Central memory CD8-positive, alpha-beta T cell (primary cell): ENCODE data around the gene KRT37.

ENCODE experiments used
- ATAC-seq: fragments of 150-1000 bp; cut with Tn5 transposase; replicated peaks from 2 replicates; pipeline ENCODE4 v1.10.0; 2022; ENCODE audit warnings: mild to moderate bottlenecking, moderate FRiP score, moderate number of reproducible peaks; ENCODE audit not compliant: poor library complexity, severe bottlenecking; ENCODE audit errors: extremely low read depth
- DNase-seq, 2 donors: peaks; one replicate each; pipeline ENCODE4 v3.0.0; 2021; ENCODE audit warnings: low spot score in 2 of 2
- H3K27ac Mint-ChIP-seq: one replicate; pipeline ENCODE4 v1.8.0; 2022; ENCODE audit warnings: low read depth, mild to moderate bottlenecking, moderate library complexity, mixed read lengths
- H3K27me3 Mint-ChIP-seq: one replicate; pipeline ENCODE4 v1.8.0; 2022; ENCODE audit warnings: mixed read lengths
- H3K36me3 Mint-ChIP-seq: one replicate; pipeline ENCODE4 v1.8.0; 2022; ENCODE audit warnings: mild to moderate bottlenecking, moderate library complexity, mixed read lengths; ENCODE audit not compliant: insufficient read depth
- H3K4me1 Mint-ChIP-seq: one replicate; pipeline ENCODE4 v1.8.0; 2022; ENCODE audit warnings: mixed read lengths
- H3K4me3 Mint-ChIP-seq: one replicate; pipeline ENCODE4 v1.8.0; 2022; ENCODE audit warnings: mild to moderate bottlenecking, moderate library complexity, mixed read lengths
- H3K9me3 Mint-ChIP-seq: one replicate; pipeline ENCODE4 v1.8.0; 2022; ENCODE audit warnings: mixed read lengths

The KRT37 gene

DNA sequence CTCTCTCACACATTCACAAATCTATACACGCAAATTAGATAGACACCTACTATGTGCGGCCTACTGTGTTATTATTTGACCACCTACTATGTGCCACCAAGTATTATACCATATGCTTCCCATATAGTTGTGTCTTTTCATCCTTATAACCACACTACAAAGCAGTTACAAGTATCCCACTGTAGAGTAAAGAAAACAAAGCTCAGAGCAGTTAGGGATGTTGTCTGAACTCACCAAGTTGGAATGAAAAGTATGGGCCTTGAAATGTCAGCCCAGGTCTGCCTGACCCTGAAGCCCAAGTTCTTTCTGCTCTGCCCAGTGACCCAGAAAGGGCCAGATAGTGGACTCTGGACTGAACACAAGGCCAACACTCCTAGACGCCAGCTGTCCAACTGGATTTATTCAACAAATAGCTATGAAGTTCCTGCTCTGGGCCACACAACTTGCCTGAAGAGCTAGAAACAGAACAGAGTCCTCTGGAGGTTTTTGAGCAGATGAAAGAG, 8.5 kb downstream of the KRT37 start:
- peaks cover 9% of the 10 kb centered on the region for H3K27me3 Mint-ChIP-seq
- no peaks in the 10 kb centered on the region for H3K9me3 Mint-ChIP-seq
- DNase-seq (no peak), ATAC-seq (no peak)
- H3K36me3 Mint-ChIP-seq = no peaks in the 10 kb centered on the region
- H3K27ac Mint-ChIP-seq = no peak overlapping the region
- H3K4me1 Mint-ChIP-seq = peaks cover 22% of the 10 kb centered on the region
- no peak overlapping the region for H3K4me3 Mint-ChIP-seq

DNA sequence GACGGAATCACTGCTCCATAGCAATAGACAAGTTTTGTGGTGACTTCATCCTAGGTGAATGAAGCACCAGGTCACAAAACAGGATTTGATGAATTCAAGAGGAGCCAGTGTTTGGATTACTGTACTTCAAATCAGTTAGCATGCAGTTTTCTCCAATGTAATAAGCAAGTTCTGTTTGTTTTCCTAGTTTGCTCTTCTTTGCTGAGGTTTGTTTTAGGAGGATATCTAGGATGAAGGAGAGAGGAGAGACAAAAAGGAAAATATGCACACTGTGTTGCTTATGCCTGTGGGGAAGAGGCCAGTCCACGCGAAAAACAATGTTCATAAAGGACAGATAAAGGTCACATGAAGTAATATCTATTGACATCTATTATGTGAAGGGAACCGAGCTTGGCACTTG, 9.0 kb downstream of the KRT37 start:
- ATAC-seq = no peak
- DNase-seq = no peak
- Mint-ChIP-seq H3K4me3 (no peak overlapping the region), H3K27ac (no peak overlapping the region), H3K27me3 (peaks cover 4% of the 10 kb centered on the region), H3K9me3 (no peaks in the 10 kb centered on the region), H3K4me1 (peaks cover 17% of the 10 kb centered on the region), H3K36me3 (no peaks in the 10 kb centered on the region)

DNA sequence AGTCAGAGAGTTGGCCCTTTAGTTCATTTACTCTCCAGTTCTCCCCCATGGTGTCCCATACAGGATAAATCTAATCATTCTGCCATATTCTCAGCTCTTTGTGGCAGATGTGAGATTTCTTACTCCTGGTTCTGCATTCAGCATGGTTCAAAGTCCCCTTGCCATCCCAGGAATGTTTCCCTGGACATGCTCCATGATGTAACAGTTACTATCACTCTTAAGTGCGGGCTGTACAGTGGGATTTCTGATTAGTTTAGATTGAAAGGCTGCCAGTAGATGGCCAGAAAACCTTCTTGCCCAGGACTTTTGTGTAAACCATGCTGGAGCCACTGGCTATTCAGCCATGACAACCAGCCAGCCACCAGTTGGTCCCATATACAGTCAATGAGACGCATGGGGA, 10.4 kb downstream of the KRT37 start:
- Mint-ChIP-seq H3K36me3 (no peaks in the 10 kb centered on the region), H3K9me3 (no peaks in the 10 kb centered on the region), H3K27me3 (no peaks in the 10 kb centered on the region), H3K4me3 (no peak overlapping the region), H3K27ac (no peak overlapping the region), H3K4me1 (peaks cover 12% of the 10 kb centered on the region)
- ATAC-seq = no peak
- DNase-seq = no peak

DNA sequence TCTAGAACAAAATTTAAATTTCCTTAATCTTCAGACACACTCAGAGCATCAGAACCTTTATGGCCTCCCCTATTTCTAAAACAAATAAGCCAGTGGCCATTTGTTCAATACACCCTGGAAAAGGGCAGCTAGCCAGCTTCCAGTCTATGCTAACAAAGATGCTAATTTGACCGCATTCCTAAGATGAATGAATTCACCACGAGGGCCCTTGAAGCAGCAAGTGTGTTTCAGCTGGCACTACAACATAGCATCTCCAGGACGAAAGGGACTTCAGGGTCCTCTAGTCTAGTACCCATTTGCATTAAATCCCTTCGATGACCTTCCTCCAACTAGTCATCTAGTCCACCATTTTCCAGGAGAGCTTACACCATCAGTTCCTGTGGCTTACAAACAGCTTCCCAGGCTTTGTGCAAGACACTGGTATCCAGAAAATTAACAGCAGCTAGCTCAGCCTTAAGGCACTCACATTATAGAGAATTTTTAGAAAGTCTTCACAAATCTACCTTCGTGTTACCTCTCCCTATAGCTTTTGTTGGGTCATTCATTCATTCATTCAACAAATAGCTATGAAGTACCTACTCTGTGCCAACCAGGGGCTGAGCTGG, 10.9 kb downstream of the KRT37 start:
- Mint-ChIP-seq H3K9me3 (no peaks in the 10 kb centered on the region), H3K4me1 (peaks cover 17% of the 10 kb centered on the region), H3K36me3 (no peaks in the 10 kb centered on the region), H3K27ac (no peak overlapping the region), H3K27me3 (peaks cover 3% of the 10 kb centered on the region), H3K4me3 (no peak overlapping the region)
- ATAC-seq (no peak), DNase-seq (no peak)

DNA sequence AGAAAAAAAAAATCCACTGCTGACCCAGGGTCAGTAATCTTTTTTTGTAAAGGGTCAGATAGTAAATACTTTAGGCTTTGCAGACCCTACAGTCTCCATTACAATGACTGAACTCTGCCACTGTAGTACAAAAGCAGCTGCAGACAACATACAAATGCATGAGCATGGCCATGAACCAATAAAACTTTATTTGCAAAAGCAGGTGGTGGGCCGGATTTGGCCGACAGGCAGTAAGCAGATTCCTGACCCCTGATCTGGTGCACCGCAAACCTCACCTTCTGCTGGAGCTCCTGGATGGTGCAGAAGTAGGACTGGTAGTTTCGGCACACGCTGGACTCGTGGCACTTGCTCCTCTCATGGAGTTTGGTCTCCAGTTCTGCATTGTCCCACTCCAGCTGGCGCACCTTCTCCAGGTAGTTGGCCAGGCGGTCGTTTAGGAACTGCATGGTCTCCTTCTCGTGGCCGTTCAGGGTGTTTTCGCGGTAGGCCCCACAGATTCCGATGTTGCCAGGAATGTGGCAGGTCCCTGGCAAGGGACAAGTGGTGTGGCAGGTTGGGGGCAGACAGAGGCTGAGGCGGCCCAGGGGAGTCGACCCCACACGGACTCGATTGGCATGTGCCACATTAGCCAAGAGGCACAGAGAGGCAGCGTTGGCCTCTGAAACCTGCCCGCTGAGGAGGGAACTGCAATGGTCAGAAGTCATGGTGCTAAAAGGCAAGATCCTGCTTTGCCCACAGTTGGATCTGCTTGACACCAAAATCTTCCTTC, 13.1 kb downstream of the KRT37 start:
- H3K4me1 Mint-ChIP-seq = peaks cover 12% of the 10 kb centered on the region
- ATAC-seq = no peak
- H3K36me3 Mint-ChIP-seq = no peaks in the 10 kb centered on the region
- H3K27me3 Mint-ChIP-seq = peaks cover 7% of the 10 kb centered on the region
- no peak for DNase-seq
- no peak overlapping the region for H3K27ac Mint-ChIP-seq
- no peak overlapping the region for H3K4me3 Mint-ChIP-seq
- H3K9me3 Mint-ChIP-seq = no peaks in the 10 kb centered on the region

DNA sequence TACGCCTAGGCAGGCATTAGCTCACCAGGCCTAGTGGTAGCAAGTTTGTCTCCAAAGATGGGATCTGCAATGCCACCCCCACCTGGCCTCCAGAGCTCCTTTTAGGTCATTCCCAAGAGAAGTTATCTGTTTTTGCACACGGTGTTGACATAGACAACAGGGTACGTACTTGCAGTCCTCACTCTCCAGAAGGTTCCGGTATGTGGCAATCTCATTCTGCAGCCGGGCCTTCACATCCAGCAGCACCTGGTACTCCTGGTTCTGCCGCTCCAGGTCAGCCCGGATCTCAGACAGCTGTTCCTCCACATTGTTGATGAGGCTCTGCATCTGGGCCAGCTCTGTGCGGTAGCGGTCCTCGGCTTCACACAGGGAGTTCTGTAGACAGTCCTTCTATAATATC, 17.2 kb downstream of the KRT37 start:
- Mint-ChIP-seq H3K9me3 (no peaks in the 10 kb centered on the region), H3K4me1 (peaks cover 36% of the 10 kb centered on the region), H3K36me3 (no peaks in the 10 kb centered on the region), H3K27me3 (peaks cover 7% of the 10 kb centered on the region), H3K4me3 (no peak overlapping the region), H3K27ac (no peak overlapping the region)
- DNase-seq (no peak), ATAC-seq (no peak)

DNA sequence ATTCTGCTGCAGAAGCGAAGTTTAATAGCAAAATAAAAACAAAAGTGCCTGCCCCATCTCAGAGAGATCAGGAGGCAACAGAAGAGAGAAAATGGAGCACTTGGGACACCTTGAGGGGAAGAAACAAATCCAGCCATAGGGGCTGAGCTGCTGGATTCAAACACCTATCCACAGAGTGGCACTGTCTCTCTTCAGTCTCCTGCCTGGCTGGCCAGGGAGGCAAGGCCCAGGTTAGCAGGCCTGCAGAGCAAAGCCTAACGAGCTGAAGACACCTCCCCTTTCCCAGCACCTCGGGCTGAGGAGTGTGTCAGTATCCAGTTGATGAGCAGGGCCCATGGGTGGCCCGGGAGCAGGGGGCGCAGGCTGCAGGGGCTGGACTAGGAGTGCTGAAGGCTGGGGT, 18.2 kb downstream of the KRT37 start:
- no peak for ATAC-seq
- H3K9me3 Mint-ChIP-seq = no peaks in the 10 kb centered on the region
- H3K27me3 Mint-ChIP-seq = peaks cover 7% of the 10 kb centered on the region
- peaks cover 36% of the 10 kb centered on the region for H3K4me1 Mint-ChIP-seq
- H3K4me3 Mint-ChIP-seq = no peak overlapping the region
- H3K27ac Mint-ChIP-seq = no peak overlapping the region
- DNase-seq = no peak
- H3K36me3 Mint-ChIP-seq = no peaks in the 10 kb centered on the region

DNA sequence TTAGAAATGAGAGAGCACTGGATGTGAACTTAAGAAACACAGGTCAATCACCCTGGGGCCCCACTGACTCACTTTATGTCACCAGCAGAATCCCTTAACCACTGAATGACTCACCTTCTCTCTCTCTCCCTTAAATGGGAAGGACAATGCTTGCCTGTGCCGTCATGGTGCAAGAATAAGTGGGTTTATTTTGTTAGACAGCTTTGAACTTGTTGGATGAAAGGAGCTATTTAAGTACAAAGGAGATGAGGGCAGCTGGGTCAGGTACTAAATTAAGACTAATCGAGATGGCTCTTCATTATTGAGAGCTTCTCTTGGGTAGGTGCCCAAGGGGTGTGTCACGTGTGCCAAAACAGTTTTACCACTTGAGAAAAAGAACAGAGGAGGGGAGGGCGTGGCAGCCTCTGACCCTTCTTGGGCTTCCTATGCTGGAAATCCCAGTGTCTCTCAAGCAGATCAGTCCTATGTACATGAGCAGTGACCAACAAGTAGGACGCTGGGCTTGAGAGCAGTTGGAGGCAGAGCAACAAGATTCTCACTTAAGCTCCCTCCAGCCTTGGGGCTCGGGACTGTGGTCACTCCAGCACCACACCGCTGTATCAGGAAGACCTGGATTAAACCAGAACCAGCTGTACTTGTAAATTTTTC, 20.2 kb downstream of the KRT37 start:
- Mint-ChIP-seq H3K4me3 (no peak overlapping the region), H3K4me1 (peaks cover 38% of the 10 kb centered on the region), H3K9me3 (no peaks in the 10 kb centered on the region), H3K27me3 (peaks cover 7% of the 10 kb centered on the region), H3K27ac (peak overlapping the region; percentile 8), H3K36me3 (no peaks in the 10 kb centered on the region)
- ATAC-seq (peak; percentile 70), DNase-seq (no peak)

DNA sequence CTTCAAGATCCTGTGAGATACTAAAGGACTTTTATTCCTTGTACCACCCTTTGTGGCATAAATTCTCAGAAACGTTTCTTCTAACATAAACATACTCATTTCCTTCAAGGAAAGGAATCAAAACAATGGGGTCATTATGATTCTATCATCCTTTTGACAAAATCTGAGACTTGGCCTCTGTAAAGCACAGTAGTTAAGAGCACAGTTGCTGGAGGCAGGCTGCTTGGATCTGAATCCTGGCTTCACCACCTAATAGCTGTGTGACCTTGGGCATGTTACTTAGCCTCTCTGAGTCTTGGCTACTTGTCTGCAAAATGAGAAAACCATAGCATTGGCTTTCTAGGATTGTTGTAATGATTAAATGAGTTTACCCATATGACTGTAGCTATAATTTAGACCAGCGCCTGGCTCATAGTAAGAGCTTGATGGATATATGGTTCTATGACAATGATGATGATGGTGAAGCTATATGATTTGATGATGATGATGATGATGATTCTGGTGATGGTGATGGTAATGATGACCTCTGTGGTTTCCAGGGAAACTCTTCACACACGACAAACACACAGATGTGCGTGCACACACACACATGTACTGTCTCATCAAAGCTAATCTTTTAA, 20.9 kb downstream of the KRT37 start:
- Mint-ChIP-seq H3K36me3 (no peaks in the 10 kb centered on the region), H3K27ac (peak overlapping the region; percentile 8), H3K4me3 (no peak overlapping the region), H3K4me1 (peaks cover 34% of the 10 kb centered on the region), H3K9me3 (no peaks in the 10 kb centered on the region), H3K27me3 (peaks cover 4% of the 10 kb centered on the region)
- ATAC-seq = peak; percentile 19
- no peak for DNase-seq

DNA sequence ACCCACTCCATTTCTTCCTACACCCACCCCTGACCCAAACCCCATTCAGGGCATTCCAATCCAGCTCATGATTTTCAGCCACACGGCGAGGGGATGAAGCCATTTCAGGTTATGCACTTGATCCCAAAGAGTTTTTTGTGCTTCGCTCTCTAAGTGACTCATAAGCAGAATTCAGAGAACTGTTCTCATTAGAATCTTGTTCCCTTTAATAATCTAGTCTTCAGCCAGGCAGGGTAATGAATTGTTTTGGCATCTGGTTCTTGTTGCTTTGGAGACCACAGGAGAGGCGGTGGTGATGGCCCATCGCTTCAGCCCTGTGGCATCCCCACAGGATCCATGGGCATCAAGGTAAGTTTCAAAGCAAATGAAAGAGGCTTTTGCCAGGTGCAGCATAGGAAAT, 22.2 kb downstream of the KRT37 start:
- Mint-ChIP-seq H3K36me3 (no peaks in the 10 kb centered on the region), H3K4me1 (peaks cover 30% of the 10 kb centered on the region), H3K27ac (peak overlapping the region; percentile 27), H3K27me3 (peaks cover 8% of the 10 kb centered on the region), H3K4me3 (no peak overlapping the region), H3K9me3 (no peaks in the 10 kb centered on the region)
- no peak for DNase-seq
- ATAC-seq = no peak

DNA sequence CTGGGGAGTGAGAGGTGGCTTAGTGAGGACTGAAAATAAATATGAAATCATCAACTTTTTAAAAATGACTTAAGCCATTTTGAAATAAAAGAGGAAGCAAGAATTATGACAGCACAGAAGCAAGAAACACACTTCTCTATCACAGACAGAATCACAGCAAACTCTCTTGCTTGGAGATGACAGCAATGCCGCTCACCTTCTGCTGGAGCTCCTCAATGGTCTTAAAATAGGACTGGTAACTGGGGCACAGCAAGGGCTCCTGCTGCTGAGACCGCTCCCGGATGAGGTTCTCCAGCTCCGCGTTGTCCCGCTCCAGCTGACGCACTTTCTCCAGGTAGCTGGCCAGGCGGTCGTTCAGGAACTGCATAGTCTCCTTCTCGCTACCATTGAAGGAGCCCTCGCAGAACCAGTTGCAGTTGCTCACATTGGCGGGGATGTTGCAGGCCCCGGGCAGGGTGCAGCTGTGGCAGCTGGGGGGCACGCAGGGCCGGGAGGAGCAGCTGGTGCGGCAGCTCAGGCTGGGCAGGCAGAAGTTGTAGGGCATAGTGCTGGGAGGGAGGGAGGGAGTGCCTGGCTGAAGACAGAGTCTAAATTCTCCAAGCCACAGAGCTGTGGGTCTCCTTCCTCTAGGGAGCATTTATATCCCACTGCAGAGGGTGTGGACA, 27.3 kb downstream of the KRT37 start, which contains the start of gene KRT31:
TSS of gene KRT31 (minus strand) at position 613 of the 665 bp plus-strand sequence. CDS start at position 544, 69 bp downstream.
- H3K36me3 Mint-ChIP-seq = no peaks in the 10 kb centered on the region

DNA sequence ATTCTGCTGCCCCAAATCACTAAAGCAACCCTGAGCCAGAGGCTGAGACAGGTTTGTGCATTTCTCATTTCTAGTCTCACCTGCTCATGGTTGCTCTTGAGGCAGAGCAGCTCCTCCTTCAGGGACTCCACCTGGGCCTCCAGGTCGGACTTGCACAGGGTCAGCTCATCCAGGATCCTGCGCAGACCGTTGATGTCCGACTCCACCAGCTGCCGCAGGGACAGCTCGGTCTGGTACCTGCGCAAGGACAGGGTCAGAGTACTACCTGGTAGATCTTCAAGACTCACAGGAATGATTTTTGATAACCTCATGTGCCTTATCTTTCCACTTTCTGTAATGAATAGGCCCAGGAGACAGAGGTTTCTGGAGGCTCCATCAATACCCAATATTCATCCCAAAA, 28.0 kb downstream of the KRT37 start:
- Mint-ChIP-seq H3K4me3 (no peak overlapping the region), H3K27ac (no peak overlapping the region), H3K4me1 (peaks cover 6% of the 10 kb centered on the region), H3K36me3 (no peaks in the 10 kb centered on the region), H3K27me3 (peaks cover 34% of the 10 kb centered on the region), H3K9me3 (no peaks in the 10 kb centered on the region)
- no peak for DNase-seq
- no peak for ATAC-seq

More for the DNA sequence above, 27.3 kb downstream of the KRT37 start, which contains the start of gene KRT31:
- Mint-ChIP-seq H3K9me3 (no peaks in the 10 kb centered on the region), H3K27ac (no peak within 1 kb of the TSS), H3K4me1 (peaks cover 6% of the 10 kb centered on the region), H3K4me3 (no peak within 1 kb of the TSS), H3K27me3 (peaks cover 27% of the 10 kb centered on the region)
- no peak for DNase-seq
- no peak for ATAC-seq
